ENCODE results near the gene C10orf62. TPM values are rescaled to one million over a fixed set of nuclear protein-coding genes. Genes with fewer than 3 reads are reported as not detected.

Gene C10orf62
- total and polyA plus RNA-seq, 10 of the 15 experiments (the other 5 are each of a cell fraction or from before 2014, with no cell fraction given): not detected

- TF ChIP-seq, protein P1, sequence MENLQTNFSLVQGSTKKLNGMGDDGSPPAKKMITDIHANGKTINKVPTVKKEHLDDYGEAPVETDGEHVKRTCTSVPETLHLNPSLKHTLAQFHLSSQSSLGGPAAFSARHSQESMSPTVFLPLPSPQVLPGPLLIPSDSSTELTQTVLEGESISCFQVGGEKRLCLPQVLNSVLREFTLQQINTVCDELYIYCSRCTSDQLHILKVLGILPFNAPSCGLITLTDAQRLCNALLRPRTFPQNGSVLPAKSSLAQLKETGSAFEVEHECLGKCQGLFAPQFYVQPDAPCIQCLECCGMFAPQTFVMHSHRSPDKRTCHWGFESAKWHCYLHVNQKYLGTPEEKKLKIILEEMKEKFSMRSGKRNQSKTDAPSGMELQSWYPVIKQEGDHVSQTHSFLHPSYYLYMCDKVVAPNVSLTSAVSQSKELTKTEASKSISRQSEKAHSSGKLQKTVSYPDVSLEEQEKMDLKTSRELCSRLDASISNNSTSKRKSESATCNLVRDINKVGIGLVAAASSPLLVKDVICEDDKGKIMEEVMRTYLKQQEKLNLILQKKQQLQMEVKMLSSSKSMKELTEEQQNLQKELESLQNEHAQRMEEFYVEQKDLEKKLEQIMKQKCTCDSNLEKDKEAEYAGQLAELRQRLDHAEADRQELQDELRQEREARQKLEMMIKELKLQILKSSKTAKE (IDR thresholded peaks at IDR 0.05; ENCODE audit: low read depth, poor library complexity, severe bottlenecking): no peak
These were observed 11.2 kb upstream of the C10orf62 start (continued) for GRCh38 chr10:97578171-97578844.

DNA sequence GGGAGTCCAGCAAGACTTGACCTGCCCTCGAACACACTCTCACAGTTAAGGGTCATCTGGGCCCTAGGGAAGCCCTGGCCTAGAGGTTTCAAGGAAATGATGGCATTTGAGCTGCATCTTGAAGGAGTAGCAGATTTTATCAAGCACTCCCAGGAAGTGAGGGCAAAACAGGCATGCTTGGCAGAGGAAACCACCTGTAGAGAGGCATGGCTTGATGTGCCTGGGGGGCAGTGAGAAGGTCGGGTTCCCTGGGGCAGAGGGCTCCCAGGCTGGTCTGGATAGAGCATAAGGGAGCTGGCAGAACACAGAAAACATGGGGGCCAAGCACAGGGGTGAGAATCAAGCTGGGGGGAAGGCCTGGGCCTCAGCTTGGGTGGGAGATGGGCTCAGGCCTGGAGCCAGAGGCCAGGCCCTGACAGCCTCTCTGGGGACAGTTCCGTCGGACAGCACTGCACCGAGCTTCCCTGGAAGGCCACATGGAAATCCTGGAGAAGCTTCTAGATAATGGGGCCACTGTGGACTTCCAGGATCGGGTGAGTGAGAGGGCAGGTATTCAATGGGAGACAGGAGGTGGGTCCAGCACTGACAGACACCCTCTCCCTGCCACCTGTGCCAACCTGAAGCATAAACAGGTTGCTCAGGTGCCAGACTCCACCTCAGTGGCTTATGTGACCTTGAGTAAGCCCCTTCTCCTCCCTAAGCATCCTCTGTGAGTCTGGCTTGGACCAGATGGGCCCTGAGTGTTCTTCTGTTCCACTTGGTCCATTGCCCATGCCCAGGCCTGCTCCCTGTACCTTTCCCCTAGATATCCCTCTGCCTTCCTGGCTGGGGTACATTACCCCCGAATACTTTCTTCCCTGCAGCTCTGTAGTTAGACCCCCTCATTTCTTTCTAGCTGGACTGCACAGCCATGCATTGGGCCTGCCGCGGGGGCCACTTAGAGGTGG, 8.8 kb upstream of the C10orf62 start:
- Histone ChIP-seq H2AFZ (ENCODE audit: control insufficient read depth, low read depth, low read length) (no peak overlapping the region), H3K9me3 (replicated peaks; ENCODE audit: control insufficient read depth, insufficient read depth, low read length) (no peaks in the 10 kb centered on the region), H3K9ac (ENCODE audit: control insufficient read depth, insufficient read depth, low read length) (no peak overlapping the region), H3K4me3 (no peak overlapping the region), H3K27me3 (replicated peaks in 1 of 2; ENCODE audit: control insufficient read depth in 2 of 2, insufficient read depth in 2 of 2, low read length in 1 of 2) (no peaks in the 10 kb centered on the region; a peak in 1 of 4 replicates), H3K27ac (ENCODE audit: control insufficient read depth, insufficient read depth) (no peak overlapping the region), H3K79me2 (ENCODE audit: control insufficient read depth, insufficient read depth, low read length) (no peaks in the 10 kb centered on the region), H3K4me1 (ENCODE audit: control insufficient read depth, insufficient read depth, low read length) (no peaks in the 10 kb centered on the region), H4K20me1 (ENCODE audit: control insufficient read depth, insufficient read depth) (no peaks in the 10 kb centered on the region), H3K36me3 (ENCODE audit: control insufficient read depth in 2 of 2, insufficient read depth in 2 of 2, low read length in 1 of 2) (no peaks in the 10 kb centered on the region), H3K4me2 (ENCODE audit: control insufficient read depth, insufficient read depth) (no peak overlapping the region)
- in situ Hi-C loops (cut with MboI) (no loop called here), intact Hi-C loops (cut with micrococcal nuclease; ENCODE audit: unreplicated experiment) (no loop called here)
- ATAC-seq: no peak
- no peak for DNase-seq (ENCODE audit: low read depth, low spot score)
- RAD21 ChIA-PET (ENCODE audit: unreplicated experiment): interaction anchor here (0.7 kb wide), 1 partner anchor 27 kb away, joined by 4 read pairs; no protein-coding TSS in a partner anchor
- POLR2A ChIA-PET: no interaction called here
- no TSS peak for BruUV-seq (replicated peaks)
- FAIRE-seq: no peak
- 50% methylated on average over 9 of the region's 9 CpGs for WGBS (ENCODE audit: insufficient coverage, insufficient replicate concordance, low lambda C conversion rate, missing lambda C conversion rate)
- SMC1A ChIA-PET (ENCODE audit: uncharacterized antibody, unreplicated experiment): interaction anchor here (1.0 kb wide), 1 partner anchor 9 kb away, joined by 4 read pairs; no protein-coding TSS in a partner anchor
- TF ChIP-seq TCF3 (IDR thresholded peaks at IDR 0.05; ENCODE audit: borderline replicate concordance, insufficient read depth, low read depth, low read length) (no peak), NBN (IDR thresholded peaks at IDR 0.05) (no peak), ASH2L (IDR thresholded peaks at IDR 0.05; ENCODE audit: borderline replicate concordance, low read depth) (no peak), SPI1 (IDR thresholded peaks at IDR 0.05; ENCODE audit: borderline replicate concordance, insufficient read depth, low read depth, low read length) (no peak), SMARCA5 (IDR thresholded peaks at IDR 0.05) (no peak), ZZZ3 (IDR thresholded peaks at IDR 0.05; ENCODE audit: control insufficient read depth, insufficient read length, low read depth) (no peak), POLR2AphosphoS2 (IDR thresholded peaks at IDR 0.05; ENCODE audit: low read depth, low read length) (no peak), ZBED1 (IDR thresholded peaks at IDR 0.05; ENCODE audit: borderline replicate concordance) (no peak), CBX5 (IDR thresholded peaks at IDR 0.05; ENCODE audit: low read depth) (no peak)
- TF ChIP-seq, protein P2, sequence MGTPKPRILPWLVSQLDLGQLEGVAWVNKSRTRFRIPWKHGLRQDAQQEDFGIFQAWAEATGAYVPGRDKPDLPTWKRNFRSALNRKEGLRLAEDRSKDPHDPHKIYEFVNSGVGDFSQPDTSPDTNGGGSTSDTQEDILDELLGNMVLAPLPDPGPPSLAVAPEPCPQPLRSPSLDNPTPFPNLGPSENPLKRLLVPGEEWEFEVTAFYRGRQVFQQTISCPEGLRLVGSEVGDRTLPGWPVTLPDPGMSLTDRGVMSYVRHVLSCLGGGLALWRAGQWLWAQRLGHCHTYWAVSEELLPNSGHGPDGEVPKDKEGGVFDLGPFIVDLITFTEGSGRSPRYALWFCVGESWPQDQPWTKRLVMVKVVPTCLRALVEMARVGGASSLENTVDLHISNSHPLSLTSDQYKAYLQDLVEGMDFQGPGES (IDR thresholded peaks at IDR 0.05): no peak
- TF ChIP-seq, protein P3, sequence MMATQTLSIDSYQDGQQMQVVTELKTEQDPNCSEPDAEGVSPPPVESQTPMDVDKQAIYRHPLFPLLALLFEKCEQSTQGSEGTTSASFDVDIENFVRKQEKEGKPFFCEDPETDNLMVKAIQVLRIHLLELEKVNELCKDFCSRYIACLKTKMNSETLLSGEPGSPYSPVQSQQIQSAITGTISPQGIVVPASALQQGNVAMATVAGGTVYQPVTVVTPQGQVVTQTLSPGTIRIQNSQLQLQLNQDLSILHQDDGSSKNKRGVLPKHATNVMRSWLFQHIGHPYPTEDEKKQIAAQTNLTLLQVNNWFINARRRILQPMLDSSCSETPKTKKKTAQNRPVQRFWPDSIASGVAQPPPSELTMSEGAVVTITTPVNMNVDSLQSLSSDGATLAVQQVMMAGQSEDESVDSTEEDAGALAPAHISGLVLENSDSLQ (IDR thresholded peaks at IDR 0.05): no peak
- CTCF ChIA-PET: interaction anchor here (1.2 kb wide), 1 partner anchor 32 kb away, joined by 4 read pairs; no protein-coding TSS in a partner anchor
